AG20443 (cell line): Measurements from ENCODE around the gene NKX1-2.

Source experiments
- DNase-seq: peaks from one replicate; pipeline ENCODE4 v3.0.0; 2012; ENCODE audit warnings: low spot score, mixed read lengths

Gene NKX1-2

GRCh38 chr10:124416733-124417132 lies 33.1 kb downstream of the NKX1-2 start:
- DNase-seq, result peak; percentile 34

GRCh38 chr10:124415210-124415609 lies 34.6 kb downstream of the NKX1-2 start:
- no peak for DNase-seq

- peak; percentile 54 for DNase-seq
These were observed 35.8 kb downstream of the NKX1-2 start for GRCh38 chr10:124414076-124414475.

GRCh38 chr10:124409696-124410095 lies 40.1 kb downstream of the NKX1-2 start:
- no peak for DNase-seq

- no peak for DNase-seq
These were observed 41.5 kb downstream of the NKX1-2 start for GRCh38 chr10:124408357-124408756.

GRCh38 chr10:124407456-124407855 lies 42.4 kb downstream of the NKX1-2 start:
- no peak for DNase-seq

- peak; percentile 71 for DNase-seq
These were observed 46.3 kb downstream of the NKX1-2 start for GRCh38 chr10:124403548-124403947.

GRCh38 chr10:124402273-124402672 lies 47.6 kb downstream of the NKX1-2 start:
- no peak for DNase-seq

- no peak for DNase-seq
These were observed 48.2 kb downstream of the NKX1-2 start for GRCh38 chr10:124401633-124402032.
